Ishikawa (cell line): Measurements from ENCODE around the gene LMF1.

Experiments
- CEBPB ChIP-seq: IDR thresholded peaks from 2 replicates; pipeline ENCODE4 v1.6.1; 2012
- CREB1 ChIP-seq: IDR thresholded peaks from 2 replicates; pipeline ENCODE4 v1.6.1; 2012; ENCODE audit warnings: low read depth
- EGR1 ChIP-seq: IDR thresholded peaks from 2 replicates; pipeline ENCODE4 v1.6.1; 2012
- EP300 ChIP-seq: IDR thresholded peaks from 2 replicates; pipeline ENCODE4 v1.6.1; 2012; ENCODE audit warnings: borderline replicate concordance
- FOXM1 ChIP-seq: IDR thresholded peaks from 2 replicates; pipeline ENCODE4 v1.6.1; 2012; ENCODE audit warnings: low read depth, borderline replicate concordance
- NFIC ChIP-seq: IDR thresholded peaks from 2 replicates; pipeline ENCODE4 v1.6.1; 2012
- RAD21 ChIP-seq: IDR thresholded peaks from 2 replicates; pipeline ENCODE4 v1.6.1; 2012; ENCODE audit warnings: low read depth
- TAF1 ChIP-seq: IDR thresholded peaks from 2 replicates; pipeline ENCODE4 v1.6.1; 2012; ENCODE audit warnings: low read depth, mild to moderate bottlenecking
- TCF12 ChIP-seq: IDR thresholded peaks from 2 replicates; pipeline ENCODE4 v1.6.1; 2012; ENCODE audit warnings: low read depth
- TEAD4 ChIP-seq: IDR thresholded peaks from 2 replicates; pipeline ENCODE4 v1.6.1; 2012
- YY1 ChIP-seq: IDR thresholded peaks from 2 replicates; pipeline ENCODE4 v1.6.1; 2012; ENCODE audit warnings: low read depth
- ZBTB7A ChIP-seq: IDR thresholded peaks from 2 replicates; pipeline ENCODE4 v1.6.1; 2012; ENCODE audit warnings: low read depth
- TF ChIP-seq, protein P1 (sequence below): IDR thresholded peaks from 2 replicates; pipeline ENCODE4 v1.6.1; 2012; ENCODE audit warnings: low read depth, mild to moderate bottlenecking
- TF ChIP-seq, protein P2 (sequence below): IDR thresholded peaks from 2 replicates; pipeline ENCODE4 v1.6.1; 2012
- TF ChIP-seq, protein P3 (sequence below): IDR thresholded peaks from 2 replicates; pipeline ENCODE4 v1.6.1; 2012

LMF1 gene

DNA sequence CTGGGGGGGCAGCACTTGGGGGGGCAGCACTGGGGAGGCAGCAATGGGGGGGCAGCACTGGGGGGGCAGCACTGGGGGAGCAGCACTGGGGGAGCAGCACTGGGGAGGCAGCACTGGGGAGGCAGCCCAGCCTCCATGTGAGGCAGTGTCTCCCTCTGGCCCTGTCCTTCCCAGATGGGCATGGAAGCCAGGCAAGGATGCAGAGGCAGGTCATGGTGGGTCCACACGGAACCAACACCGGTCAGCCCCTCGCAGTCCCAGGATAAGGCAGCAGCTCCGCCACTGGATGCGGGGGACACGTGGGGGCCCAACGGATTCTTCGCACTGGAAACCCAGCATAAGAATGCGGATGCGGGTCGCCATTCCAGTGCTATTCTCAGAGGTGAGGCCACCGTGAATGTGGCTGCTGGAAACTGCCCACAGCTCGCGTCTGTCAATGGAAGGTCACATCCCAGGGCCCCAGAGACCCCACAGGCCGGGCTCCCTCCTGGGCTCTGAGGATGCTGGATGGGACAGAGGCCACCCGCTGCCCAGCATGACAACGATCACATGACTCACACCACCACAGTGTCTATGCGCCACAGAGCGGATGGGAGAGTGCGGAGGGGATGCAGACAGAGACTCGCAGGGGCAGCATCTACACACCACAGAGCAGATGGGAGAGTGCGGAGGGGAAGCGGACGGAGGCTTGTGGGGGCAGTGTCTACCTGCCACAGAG, 59.0 kb downstream of the LMF1 start:
- TF ChIP-seq CREB1 (no peak), CEBPB (no peak), EGR1 (no peak), NFIC (no peak)

DNA sequence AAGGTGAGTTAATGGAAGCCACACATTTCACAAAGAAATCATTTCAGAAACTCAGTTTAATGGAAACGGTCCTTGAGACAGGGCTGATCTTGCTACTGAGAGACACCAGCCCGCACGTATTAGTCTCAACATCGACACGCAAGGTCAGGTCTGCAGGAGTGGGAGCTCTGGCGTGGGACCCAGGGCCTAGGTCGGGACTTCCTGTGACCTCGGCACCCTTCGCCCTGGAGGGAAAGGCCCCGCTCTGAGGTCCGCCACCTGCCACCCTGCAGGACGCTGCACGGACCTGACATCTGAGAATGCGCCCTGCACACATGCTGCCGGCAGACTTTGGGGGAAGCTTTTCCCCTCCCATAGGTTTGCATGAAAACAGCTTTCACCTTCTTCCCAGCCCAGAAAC, 59.7 kb downstream of the LMF1 start:
- TF ChIP-seq, protein P1, sequence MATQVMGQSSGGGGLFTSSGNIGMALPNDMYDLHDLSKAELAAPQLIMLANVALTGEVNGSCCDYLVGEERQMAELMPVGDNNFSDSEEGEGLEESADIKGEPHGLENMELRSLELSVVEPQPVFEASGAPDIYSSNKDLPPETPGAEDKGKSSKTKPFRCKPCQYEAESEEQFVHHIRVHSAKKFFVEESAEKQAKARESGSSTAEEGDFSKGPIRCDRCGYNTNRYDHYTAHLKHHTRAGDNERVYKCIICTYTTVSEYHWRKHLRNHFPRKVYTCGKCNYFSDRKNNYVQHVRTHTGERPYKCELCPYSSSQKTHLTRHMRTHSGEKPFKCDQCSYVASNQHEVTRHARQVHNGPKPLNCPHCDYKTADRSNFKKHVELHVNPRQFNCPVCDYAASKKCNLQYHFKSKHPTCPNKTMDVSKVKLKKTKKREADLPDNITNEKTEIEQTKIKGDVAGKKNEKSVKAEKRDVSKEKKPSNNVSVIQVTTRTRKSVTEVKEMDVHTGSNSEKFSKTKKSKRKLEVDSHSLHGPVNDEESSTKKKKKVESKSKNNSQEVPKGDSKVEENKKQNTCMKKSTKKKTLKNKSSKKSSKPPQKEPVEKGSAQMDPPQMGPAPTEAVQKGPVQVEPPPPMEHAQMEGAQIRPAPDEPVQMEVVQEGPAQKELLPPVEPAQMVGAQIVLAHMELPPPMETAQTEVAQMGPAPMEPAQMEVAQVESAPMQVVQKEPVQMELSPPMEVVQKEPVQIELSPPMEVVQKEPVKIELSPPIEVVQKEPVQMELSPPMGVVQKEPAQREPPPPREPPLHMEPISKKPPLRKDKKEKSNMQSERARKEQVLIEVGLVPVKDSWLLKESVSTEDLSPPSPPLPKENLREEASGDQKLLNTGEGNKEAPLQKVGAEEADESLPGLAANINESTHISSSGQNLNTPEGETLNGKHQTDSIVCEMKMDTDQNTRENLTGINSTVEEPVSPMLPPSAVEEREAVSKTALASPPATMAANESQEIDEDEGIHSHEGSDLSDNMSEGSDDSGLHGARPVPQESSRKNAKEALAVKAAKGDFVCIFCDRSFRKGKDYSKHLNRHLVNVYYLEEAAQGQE, result no peak
- no peak for TF ChIP-seq ZBTB7A
- TF ChIP-seq RAD21, result no peak
- no peak for TF ChIP-seq TAF1
- TF ChIP-seq TCF12, result no peak
- no peak for TF ChIP-seq TEAD4
- TF ChIP-seq CEBPB, result no peak
- no peak for TF ChIP-seq FOXM1
- TF ChIP-seq YY1, result no peak
- TF ChIP-seq, protein P2, sequence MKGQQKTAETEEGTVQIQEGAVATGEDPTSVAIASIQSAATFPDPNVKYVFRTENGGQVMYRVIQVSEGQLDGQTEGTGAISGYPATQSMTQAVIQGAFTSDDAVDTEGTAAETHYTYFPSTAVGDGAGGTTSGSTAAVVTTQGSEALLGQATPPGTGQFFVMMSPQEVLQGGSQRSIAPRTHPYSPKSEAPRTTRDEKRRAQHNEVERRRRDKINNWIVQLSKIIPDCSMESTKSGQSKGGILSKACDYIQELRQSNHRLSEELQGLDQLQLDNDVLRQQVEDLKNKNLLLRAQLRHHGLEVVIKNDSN, result no peak
- TF ChIP-seq EGR1, result no peak
- TF ChIP-seq, protein P3, sequence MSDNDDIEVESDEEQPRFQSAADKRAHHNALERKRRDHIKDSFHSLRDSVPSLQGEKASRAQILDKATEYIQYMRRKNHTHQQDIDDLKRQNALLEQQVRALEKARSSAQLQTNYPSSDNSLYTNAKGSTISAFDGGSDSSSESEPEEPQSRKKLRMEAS, result no peak
- TF ChIP-seq EP300, result no peak
- no peak for TF ChIP-seq NFIC

DNA sequence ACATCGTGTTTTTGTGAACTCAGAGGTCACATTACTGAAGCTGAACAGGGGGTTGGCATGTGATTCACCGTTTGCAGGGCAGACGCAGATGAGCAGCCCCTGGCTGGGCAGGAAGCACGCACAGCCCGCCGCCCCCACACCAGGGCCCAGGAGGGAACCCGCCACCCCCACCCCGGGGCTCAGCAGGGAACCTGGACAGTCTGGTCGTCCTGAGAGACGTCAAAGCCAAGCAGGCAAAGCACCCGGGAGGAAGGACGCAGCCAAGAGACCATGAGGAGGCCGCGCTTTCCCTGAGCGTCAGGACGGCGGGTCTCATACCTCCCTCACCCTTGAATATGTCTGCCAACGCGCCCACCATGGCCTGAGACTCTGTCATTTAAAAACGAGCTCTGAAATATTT, 60.6 kb downstream of the LMF1 start:
- TF ChIP-seq, protein P3, result no peak
- TF ChIP-seq, protein P1, result no peak
- no peak for TF ChIP-seq TCF12
- TF ChIP-seq RAD21, result no peak
- TF ChIP-seq EGR1, result no peak
- TF ChIP-seq, protein P2, result no peak
- no peak for TF ChIP-seq YY1
- TF ChIP-seq NFIC, result no peak
- TF ChIP-seq FOXM1, result no peak
- no peak for TF ChIP-seq TEAD4
- TF ChIP-seq ZBTB7A, result no peak
- TF ChIP-seq EP300, result no peak
- TF ChIP-seq TAF1, result no peak
- no peak for TF ChIP-seq CEBPB
- TF ChIP-seq CREB1, result no peak

DNA sequence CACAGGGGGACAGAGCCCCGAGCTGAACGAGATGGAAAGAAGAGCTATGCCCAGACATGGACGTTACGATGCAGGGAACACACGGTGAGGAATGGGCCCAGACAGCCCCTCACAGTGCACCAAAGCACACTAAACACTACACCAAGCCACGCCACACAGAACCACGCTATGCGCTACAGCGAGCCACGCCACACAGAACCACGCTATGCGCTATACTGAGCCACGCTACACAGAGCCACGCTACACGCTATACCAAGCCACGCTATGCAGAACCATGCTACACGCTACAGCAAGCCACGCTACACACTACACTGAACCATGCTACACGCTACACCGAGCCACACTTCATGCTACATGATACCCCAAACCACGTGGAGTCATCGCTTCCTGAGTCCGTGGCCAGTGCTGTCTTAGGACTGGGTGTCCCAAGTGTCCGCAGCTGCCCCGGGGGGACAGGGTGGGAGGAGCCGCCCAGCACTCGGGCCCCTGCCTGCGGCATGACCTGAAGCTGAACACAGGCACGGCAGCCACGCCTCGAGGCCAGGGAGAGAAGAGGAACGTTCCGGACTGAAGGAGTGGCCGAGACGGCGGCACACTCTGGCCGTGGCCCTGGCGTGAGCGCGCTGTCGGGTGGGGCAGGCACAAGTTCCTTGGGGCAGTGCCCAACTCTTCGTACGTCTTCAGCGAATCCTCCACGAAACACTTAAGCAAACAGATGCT, 61.3 kb downstream of the LMF1 start:
- TF ChIP-seq, protein P2, result no peak
- TF ChIP-seq EP300 (no peak), TCF12 (no peak), EGR1 (no peak), ZBTB7A (no peak), CREB1 (no peak), TAF1 (no peak), RAD21 (no peak), YY1 (no peak), NFIC (no peak), FOXM1 (no peak), CEBPB (no peak)
- TF ChIP-seq, protein P1, result no peak
- TF ChIP-seq, protein P3, result no peak
